H9 (cell line): ENCODE results near the gene UBXN11. TPM values are rescaled to one million over a fixed set of nuclear protein-coding genes. Genes with fewer than 3 reads are reported as not detected.

Experiments used
- DNase-seq: peaks from one replicate; pipeline ENCODE4 v3.0.0-alpha.2; 2017
- H2AFZ ChIP-seq: one replicate; pipeline ENCODE4 v1.6.1; 2013; ENCODE audit warnings: mild to moderate bottlenecking, low read length, control low read depth, moderate library complexity
- H2AK5ac ChIP-seq: 2 replicates; pipeline ENCODE4 v1.6.1; 2013; ENCODE audit warnings: low read length, control low read depth, mixed read lengths; ENCODE audit not compliant: insufficient read length
- H2BK120ac ChIP-seq: one replicate; pipeline ENCODE4 v1.6.1; 2013; ENCODE audit warnings: low read depth, mild to moderate bottlenecking, low read length, control low read depth, inconsistent platforms; ENCODE audit not compliant: poor library complexity, severe bottlenecking
- H2BK12ac ChIP-seq: 2 replicates; pipeline ENCODE4 v1.6.1; 2013; ENCODE audit warnings: low read length, control low read depth, mixed read lengths, low read depth; ENCODE audit not compliant: insufficient read length
- H2BK15ac ChIP-seq: 2 replicates; pipeline ENCODE4 v1.6.1; 2013; ENCODE audit warnings: low read depth, low read length, control low read depth
- H2BK20ac ChIP-seq: one replicate; pipeline ENCODE4 v1.6.1; 2013; ENCODE audit warnings: low read depth, mild to moderate bottlenecking, low read length, control low read depth, inconsistent platforms; ENCODE audit not compliant: poor library complexity, severe bottlenecking
- H2BK5ac ChIP-seq: 2 replicates; pipeline ENCODE4 v1.6.1; 2013; ENCODE audit warnings: low read length, control low read depth, mixed read lengths; ENCODE audit not compliant: insufficient read length
- H3K14ac ChIP-seq: 2 replicates; pipeline ENCODE4 v1.6.1; 2013; ENCODE audit warnings: low read length, control low read depth; ENCODE audit not compliant: insufficient read depth
- H3K18ac ChIP-seq: 2 replicates; pipeline ENCODE4 v1.6.1; 2013; ENCODE audit warnings: low read depth, mild to moderate bottlenecking, mixed read lengths, low read length, control low read depth; ENCODE audit not compliant: insufficient read length
- H3K23ac ChIP-seq: 2 replicates; pipeline ENCODE4 v1.6.1; 2013; ENCODE audit warnings: low read length, control low read depth, mixed read lengths, low read depth; ENCODE audit not compliant: insufficient read length
- H3K23me2 ChIP-seq: 2 replicates; pipeline ENCODE4 v1.6.1; 2013; ENCODE audit warnings: low read depth, mild to moderate bottlenecking, mixed read lengths, low read length, control low read depth; ENCODE audit not compliant: insufficient read length, poor library complexity, severe bottlenecking
- H3K27ac ChIP-seq: 2 replicates; pipeline ENCODE4 v1.5.1; 2013; ENCODE audit warnings: low read length, control low read depth, mixed read lengths, low read depth; ENCODE audit not compliant: insufficient read length
- H3K27me3 ChIP-seq: 2 replicates; pipeline ENCODE4 v1.6.1; 2013; ENCODE audit warnings: low read length, control low read depth, inconsistent platforms; ENCODE audit not compliant: insufficient read depth
- H3K4ac ChIP-seq: 2 replicates; pipeline ENCODE4 v1.6.1; 2013; ENCODE audit warnings: low read depth, mild to moderate bottlenecking, control low read depth, inconsistent platforms, low read length, moderate library complexity
- H3K4me1 ChIP-seq: 2 replicates; pipeline ENCODE4 v1.6.1; 2013; ENCODE audit warnings: low read length, control low read depth, inconsistent platforms; ENCODE audit not compliant: insufficient read depth
- H3K4me2 ChIP-seq: 2 replicates; pipeline ENCODE4 v1.6.1; 2013; ENCODE audit warnings: low read length, control low read depth, mixed read lengths; ENCODE audit not compliant: insufficient read length, insufficient read depth
- H3K56ac ChIP-seq: 2 replicates; pipeline ENCODE4 v1.6.1; 2013; ENCODE audit warnings: low read depth, mild to moderate bottlenecking, mixed read lengths, low read length, control low read depth; ENCODE audit not compliant: insufficient read length
- H3K79me1 ChIP-seq: 2 replicates; pipeline ENCODE4 v1.6.1; 2013; ENCODE audit warnings: low read depth, mild to moderate bottlenecking, moderate library complexity, low read length, control low read depth, inconsistent platforms; ENCODE audit not compliant: insufficient read depth, poor library complexity, severe bottlenecking
- H3K79me2 ChIP-seq: 2 replicates; pipeline ENCODE4 v1.6.1; 2013; ENCODE audit warnings: low read length, control low read depth, inconsistent platforms; ENCODE audit not compliant: insufficient read depth
- H3K9ac ChIP-seq: 2 replicates; pipeline ENCODE4 v1.6.1; 2013; ENCODE audit warnings: low read length, control low read depth, mixed read lengths; ENCODE audit not compliant: insufficient read length; ENCODE audit errors: extremely low read depth
- H3K9me3 ChIP-seq: one replicate; pipeline ENCODE4 v1.6.1; 2013; ENCODE audit warnings: low read depth, low read length, inconsistent platforms; ENCODE audit not compliant: control insufficient read depth
- H3T11ph ChIP-seq: one replicate; pipeline ENCODE4 v1.6.1; 2013; ENCODE audit warnings: mild to moderate bottlenecking, low read length, control low read depth, inconsistent platforms
- H4K20me1 ChIP-seq: one replicate; pipeline ENCODE4 v1.6.1; 2013; ENCODE audit not compliant: control insufficient read depth, insufficient read length, insufficient read depth
- H4K5ac ChIP-seq: 2 replicates; pipeline ENCODE4 v1.6.1; 2013; ENCODE audit warnings: low read depth, mild to moderate bottlenecking, mixed read lengths, low read length, control low read depth; ENCODE audit not compliant: insufficient read length
- H4K8ac ChIP-seq: replicated peaks from 2 replicates; pipeline ENCODE4 v1.6.1; 2013; ENCODE audit warnings: low read length, control low read depth, mixed read lengths, low read depth; ENCODE audit not compliant: insufficient read length
- H4K91ac ChIP-seq: 2 replicates; pipeline ENCODE4 v1.6.1; 2013; ENCODE audit warnings: low read depth, mild to moderate bottlenecking, moderate library complexity, mixed read lengths, low read length, control low read depth; ENCODE audit not compliant: insufficient read length
- H3K27ac Mint-ChIP-seq, 3 experiments: 2 replicates in 2 of 3; 3 replicates in 1 of 3; pipeline ENCODE4 v1.8.0; 2020 to 2021; ENCODE audit warnings: mixed read lengths in 3 of 3, mild to moderate bottlenecking in 1 of 3, moderate library complexity in 1 of 3
- H3K27me3 Mint-ChIP-seq: 2 replicates; pipeline ENCODE4 v1.8.0; 2021; ENCODE audit warnings: low read depth, mild to moderate bottlenecking, moderate library complexity, mixed read lengths
- H3K36me3 Mint-ChIP-seq, 3 experiments: 2 replicates in 2 of 3; 3 replicates in 1 of 3; pipeline ENCODE4 v1.8.0; 2020 to 2021; ENCODE audit warnings: low read depth in 3 of 3, mixed read lengths in 3 of 3; ENCODE audit not compliant: insufficient read depth in 1 of 3
- H3K4me1 Mint-ChIP-seq, 2 experiments: 2 replicates each; pipeline ENCODE4 v1.8.0; 2020; ENCODE audit warnings: mixed read lengths in 2 of 2
- H3K4me3 Mint-ChIP-seq, 2 experiments: 2 replicates in 1 of 2; 3 replicates in 1 of 2; pipeline ENCODE4 v1.8.0; 2020 to 2021; ENCODE audit warnings: mild to moderate bottlenecking in 2 of 2, mixed read lengths in 2 of 2, moderate library complexity in 1 of 2
- H3K9me3 Mint-ChIP-seq, 2 experiments: 2 replicates in 1 of 2; 3 replicates in 1 of 2; pipeline ENCODE4 v1.8.0; 2020; ENCODE audit warnings: mild to moderate bottlenecking in 2 of 2, mixed read lengths in 2 of 2, moderate library complexity in 1 of 2
- WGBS: extraction: QIAGEN DNeasy Blood & Tissue Kit; methylation state at CpG from one replicate; pipeline ENCODE4 v1.1.7; 2013; ENCODE audit warnings: missing lambda C conversion rate, low lambda C conversion rate, mixed read lengths; ENCODE audit not compliant: insufficient read length; ENCODE audit errors: extremely low coverage; 5-methylcytosine and 5-hydroxymethylcytosine counted together
- total RNA-seq: library from RNA; stranded (reverse); gene quantifications from 2 replicates; pipeline ENCODE4 v1.2.1, GENCODE V29; 2021
- TF ChIP-seq, protein P1 (sequence below): fragments of 200-600 bp; sonication (generic); conservative IDR thresholded peaks from 3 replicates; pipeline ENCODE4 v1.8.0; 2021; ENCODE audit warnings: antibody characterized with exemption, mild to moderate bottlenecking

Gene UBXN11
- total RNA-seq, 1 experiment from 2014 or later = 13.7 TPM

DNA sequence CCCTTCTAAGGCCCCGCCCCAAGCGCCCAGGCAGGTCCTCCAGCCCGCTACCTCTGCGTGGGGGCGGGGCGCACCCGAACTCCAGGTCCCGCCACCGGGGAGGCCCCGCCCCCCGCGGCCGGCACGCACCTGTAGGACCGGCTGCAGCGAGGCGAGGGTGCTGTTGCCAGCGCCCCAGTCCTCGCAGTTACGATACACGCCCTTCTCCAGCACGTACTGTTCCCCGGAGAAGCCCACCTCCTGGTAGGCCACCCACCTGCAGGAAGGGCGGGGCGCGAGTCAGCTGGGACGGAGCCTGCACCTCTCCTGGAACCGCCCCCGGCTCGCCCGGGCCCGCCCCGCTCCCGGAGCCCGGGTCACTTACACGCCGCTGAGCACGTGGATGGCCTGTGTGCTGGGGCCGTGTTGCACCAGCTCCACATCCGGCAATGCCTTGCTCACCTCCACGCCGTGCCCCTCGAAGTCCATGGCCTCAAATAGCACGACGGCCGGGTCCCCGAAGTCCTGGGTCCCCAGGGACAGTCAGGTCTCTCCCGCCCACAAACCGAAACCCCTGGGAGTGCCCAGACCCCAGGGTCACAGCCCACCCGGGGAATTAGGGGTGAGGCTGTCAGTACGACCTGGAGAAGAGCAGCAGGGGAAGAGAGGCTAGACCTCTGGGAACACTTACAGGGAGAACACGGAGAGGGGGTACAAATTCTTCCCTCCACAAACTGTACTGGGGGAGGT lies 30.2 kb upstream of the UBXN11 start:
- Histone ChIP-seq H3K4ac (no peak overlapping the region), H3K23me2 (peaks cover 4% of the 10 kb centered on the region), H2AFZ (no peak overlapping the region), H2BK12ac (no peak overlapping the region), H3K9me3 (no peaks in the 10 kb centered on the region), H3K4me1 (no peaks in the 10 kb centered on the region; the same call in 1 of the 2 replicates), H3K23ac (no peak overlapping the region), H2AK5ac (no peak overlapping the region), H3K14ac (no peak overlapping the region), H2BK15ac (no peak overlapping the region), H3K27me3 (no peaks in the 10 kb centered on the region), H2BK5ac (no peak overlapping the region), H3K79me2 (no peaks in the 10 kb centered on the region), H3T11ph (no peak overlapping the region), H2BK20ac (no peak overlapping the region), H3K18ac (peak overlapping the region; percentile 11), H3K4me2 (peak overlapping the region; percentile 56), H4K91ac (no peak overlapping the region), H4K5ac (no peak overlapping the region), H4K8ac (no peak overlapping the region), H4K20me1 (no peaks in the 10 kb centered on the region), H3K79me1 (no peaks in the 10 kb centered on the region), H3K9ac (no peak overlapping the region), H2BK120ac (no peak overlapping the region), H3K56ac (no peak overlapping the region), H3K27ac (no peak overlapping the region)
- Mint-ChIP-seq H3K36me3 (peaks cover 0 to 2% (median 1%) of the 10 kb centered on the region in 3 experiments; a peak in 2 of 7 replicates), H3K27me3 (peaks cover 20% of the 10 kb centered on the region), H3K27ac (peak overlapping the region in 1 of 3 experiments; percentile 31; a peak in 1 of 7 replicates), H3K4me1 (peaks cover 29 to 36% of the 10 kb centered on the region in 2 experiments), H3K9me3 (no peaks in the 10 kb centered on the region), H3K4me3 (peak overlapping the region; percentile 83 to 98)
- WGBS = no CpG with 5 or more reads among the region's 52 CpGs
- TF ChIP-seq, protein P1, sequence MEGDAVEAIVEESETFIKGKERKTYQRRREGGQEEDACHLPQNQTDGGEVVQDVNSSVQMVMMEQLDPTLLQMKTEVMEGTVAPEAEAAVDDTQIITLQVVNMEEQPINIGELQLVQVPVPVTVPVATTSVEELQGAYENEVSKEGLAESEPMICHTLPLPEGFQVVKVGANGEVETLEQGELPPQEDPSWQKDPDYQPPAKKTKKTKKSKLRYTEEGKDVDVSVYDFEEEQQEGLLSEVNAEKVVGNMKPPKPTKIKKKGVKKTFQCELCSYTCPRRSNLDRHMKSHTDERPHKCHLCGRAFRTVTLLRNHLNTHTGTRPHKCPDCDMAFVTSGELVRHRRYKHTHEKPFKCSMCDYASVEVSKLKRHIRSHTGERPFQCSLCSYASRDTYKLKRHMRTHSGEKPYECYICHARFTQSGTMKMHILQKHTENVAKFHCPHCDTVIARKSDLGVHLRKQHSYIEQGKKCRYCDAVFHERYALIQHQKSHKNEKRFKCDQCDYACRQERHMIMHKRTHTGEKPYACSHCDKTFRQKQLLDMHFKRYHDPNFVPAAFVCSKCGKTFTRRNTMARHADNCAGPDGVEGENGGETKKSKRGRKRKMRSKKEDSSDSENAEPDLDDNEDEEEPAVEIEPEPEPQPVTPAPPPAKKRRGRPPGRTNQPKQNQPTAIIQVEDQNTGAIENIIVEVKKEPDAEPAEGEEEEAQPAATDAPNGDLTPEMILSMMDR = no peak
- DNase-seq = peak; percentile 95
